MM.1S (cell line): Measurements from ENCODE around the gene BRINP2.

ENCODE experiments used
- CTCF ChIP-seq: fragments of 300-600 bp; sonication (generic); IDR thresholded peaks from 2 replicates; pipeline ENCODE4 v1.5.1; 2016; ENCODE audit warnings: antibody characterized with exemption, low read length, mixed read lengths
- EZH2 ChIP-seq: fragments of 300-600 bp; sonication (generic); optimal IDR thresholded peaks from 2 replicates; pipeline ENCODE3; 2017; ENCODE audit warnings: low read depth, mild to moderate bottlenecking, antibody characterized with exemption, low read length, mixed read lengths
- EZH2phosphoT487 ChIP-seq: fragments of 300-600 bp; sonication (generic); IDR thresholded peaks from 2 replicates; pipeline ENCODE4 v1.6.1; 2018; ENCODE audit warnings: antibody characterized with exemption, low read length

- TF ChIP-seq CTCF (no peak), EZH2 (no peak), EZH2phosphoT487 (no peak)
Measured at GRCh38 chr1:177255411-177255810, 84.7 kb downstream of the BRINP2 start.
